Fibroblast of pulmonary artery (primary cell): ENCODE data around the gene IFT74.
A peak's percentile ranks its signal among the peaks of the same experiment; 100 is the strongest.

Source experiments
- DNase-seq: peaks from one replicate; pipeline ENCODE4 v3.0.0-alpha.2; 2010; ENCODE audit warnings: low read depth
- H3K4me3 ChIP-seq: replicated peaks from 2 replicates; pipeline ENCODE4 v1.5.1; 2011; ENCODE audit warnings: low read depth, mild to moderate bottlenecking, control low read depth, low read length, moderate library complexity
- TF ChIP-seq, protein P1 (sequence below): IDR thresholded peaks from 2 replicates; pipeline ENCODE4 v1.5.1; 2011; ENCODE audit warnings: mild to moderate bottlenecking, control low read depth, low read length, inconsistent platforms; ENCODE audit errors: missing control alignments

The IFT74 gene

DNA sequence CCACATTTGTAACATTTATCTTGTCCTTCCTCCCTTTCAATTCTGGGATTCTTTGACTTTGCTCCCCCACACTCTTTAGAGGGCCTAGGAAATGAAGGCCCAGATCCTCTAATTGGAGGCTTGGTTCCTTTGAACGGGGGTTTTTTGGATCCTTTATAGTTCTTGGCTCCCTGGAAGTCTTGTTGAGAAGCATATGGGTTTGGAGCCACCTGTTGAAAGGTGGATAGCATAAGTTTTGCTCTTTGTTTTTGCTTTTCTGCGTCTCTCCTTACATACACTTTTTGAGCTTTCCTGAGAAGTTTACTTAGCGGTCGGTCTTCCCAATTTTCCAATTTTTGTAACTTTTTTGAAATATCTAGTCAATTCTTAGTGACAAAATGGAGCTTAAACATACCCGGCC, 17.8 kb downstream of the IFT74 start:
- H3K4me3 ChIP-seq: no peak overlapping the region
- TF ChIP-seq, protein P1, sequence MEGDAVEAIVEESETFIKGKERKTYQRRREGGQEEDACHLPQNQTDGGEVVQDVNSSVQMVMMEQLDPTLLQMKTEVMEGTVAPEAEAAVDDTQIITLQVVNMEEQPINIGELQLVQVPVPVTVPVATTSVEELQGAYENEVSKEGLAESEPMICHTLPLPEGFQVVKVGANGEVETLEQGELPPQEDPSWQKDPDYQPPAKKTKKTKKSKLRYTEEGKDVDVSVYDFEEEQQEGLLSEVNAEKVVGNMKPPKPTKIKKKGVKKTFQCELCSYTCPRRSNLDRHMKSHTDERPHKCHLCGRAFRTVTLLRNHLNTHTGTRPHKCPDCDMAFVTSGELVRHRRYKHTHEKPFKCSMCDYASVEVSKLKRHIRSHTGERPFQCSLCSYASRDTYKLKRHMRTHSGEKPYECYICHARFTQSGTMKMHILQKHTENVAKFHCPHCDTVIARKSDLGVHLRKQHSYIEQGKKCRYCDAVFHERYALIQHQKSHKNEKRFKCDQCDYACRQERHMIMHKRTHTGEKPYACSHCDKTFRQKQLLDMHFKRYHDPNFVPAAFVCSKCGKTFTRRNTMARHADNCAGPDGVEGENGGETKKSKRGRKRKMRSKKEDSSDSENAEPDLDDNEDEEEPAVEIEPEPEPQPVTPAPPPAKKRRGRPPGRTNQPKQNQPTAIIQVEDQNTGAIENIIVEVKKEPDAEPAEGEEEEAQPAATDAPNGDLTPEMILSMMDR: no peak
- no peak for DNase-seq

DNA sequence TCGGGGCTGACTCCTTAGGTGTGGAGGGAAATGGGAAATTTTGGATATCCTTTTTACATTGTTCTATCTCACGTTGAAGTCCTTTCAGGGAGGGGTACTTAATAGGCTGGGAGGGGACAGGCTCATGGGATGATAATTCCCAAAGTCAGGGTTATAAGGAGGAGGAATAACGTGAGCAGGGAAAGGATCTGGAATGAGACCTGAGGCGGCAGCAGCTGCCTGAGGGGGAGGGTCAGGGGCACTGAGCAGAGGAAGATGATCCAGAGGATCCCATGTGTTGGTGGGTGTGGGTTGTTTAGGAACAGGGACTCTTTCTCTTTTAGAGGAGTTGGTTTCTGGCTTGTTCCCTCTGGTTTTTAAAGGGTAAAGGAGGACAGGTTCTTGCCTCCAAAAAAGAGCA, 18.7 kb downstream of the IFT74 start:
- H3K4me3 ChIP-seq: no peak overlapping the region
- TF ChIP-seq, protein P1: no peak
- DNase-seq: no peak

DNA sequence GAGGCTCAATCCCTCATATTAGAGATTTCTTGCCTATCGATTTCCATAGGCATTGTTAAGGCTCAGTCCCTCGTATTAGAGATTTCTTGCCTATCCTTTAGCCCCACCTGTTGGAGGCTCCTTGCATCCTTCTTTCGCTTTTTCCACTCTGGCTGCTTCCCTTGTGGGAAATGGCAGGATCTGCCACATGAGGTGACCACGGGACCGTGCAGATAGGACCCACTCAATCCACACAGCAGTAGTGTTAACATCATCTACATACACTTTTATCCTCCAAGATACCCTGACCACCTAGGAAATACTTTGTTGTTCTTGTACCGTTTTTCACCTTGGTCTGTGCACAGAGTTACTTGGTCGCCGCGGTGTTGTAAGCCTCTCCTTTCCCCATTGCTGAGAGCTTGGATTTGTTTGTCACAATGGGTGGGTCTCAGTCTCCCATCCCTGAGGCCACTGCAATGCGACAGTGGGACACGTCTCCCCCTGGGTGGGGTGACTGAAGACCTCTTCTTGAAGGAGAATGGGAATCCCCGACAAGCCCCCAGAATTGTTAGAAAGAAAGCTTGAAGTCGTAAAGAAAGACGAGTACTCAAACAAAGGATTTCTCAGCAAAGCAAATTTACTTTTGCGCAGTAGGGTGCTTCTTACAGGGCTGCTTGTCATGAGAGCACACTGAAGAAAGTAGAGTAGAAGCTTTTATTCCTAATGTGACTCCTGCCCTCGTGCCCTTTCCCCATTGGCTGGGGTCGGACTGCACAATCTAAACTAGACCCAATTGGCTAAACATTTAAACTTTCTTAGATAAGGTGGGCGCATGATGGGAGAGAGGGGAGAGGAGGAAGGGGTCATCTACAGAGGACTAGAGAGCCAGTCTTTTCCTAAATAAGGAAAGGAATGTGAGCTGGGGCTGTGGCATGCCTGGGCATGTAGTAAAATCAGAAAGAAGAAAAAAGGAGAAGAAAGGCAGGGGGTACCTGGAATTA, 19.8 kb downstream of the IFT74 start:
- DNase-seq: peak; percentile 48
- TF ChIP-seq, protein P1: peak; percentile 48
- H3K4me3 ChIP-seq: no peak overlapping the region

GRCh38 chr9:26983340-26983739, 27.1 kb downstream of the IFT74 start:
- TF ChIP-seq, protein P1: no peak
- no peak for DNase-seq
- H3K4me3 ChIP-seq: no peak overlapping the region

- TF ChIP-seq, protein P1: no peak
- no peak for DNase-seq
- no peak overlapping the region for H3K4me3 ChIP-seq
These were observed 39.6 kb downstream of the IFT74 start for GRCh38 chr9:26995810-26996209.

DNA sequence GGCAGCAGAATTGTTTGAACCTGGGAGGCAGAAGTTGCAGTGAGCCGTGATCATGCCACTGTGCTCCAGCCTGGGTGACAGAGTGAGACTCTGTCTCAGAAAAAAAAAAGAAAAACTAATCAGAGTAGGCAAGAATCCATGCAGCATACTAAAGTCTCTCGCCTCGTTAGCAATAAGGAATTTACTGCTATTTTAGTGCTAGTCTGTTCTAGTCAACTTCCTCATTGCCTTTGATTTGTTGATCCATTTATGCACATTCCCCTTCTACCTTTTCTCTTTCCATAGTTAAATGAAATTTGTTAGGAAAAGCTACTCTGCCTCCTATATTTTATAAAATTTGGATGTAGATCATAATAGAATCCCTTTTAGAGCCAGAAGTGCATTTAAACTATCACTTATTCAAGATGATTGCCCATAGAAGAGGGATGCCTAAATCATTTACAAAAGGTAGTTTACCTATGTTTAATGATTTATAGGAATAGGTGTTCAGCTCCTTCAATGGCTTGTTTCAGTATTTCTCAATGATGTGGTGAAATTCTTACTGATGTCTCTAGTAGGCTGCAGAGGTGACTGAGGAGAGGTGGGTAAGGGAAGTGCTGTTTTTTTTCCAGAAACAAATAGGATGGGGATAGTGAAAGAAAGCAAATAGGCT, 47.3 kb downstream of the IFT74 start:
- H3K4me3 ChIP-seq: no peak overlapping the region
- no peak for DNase-seq
- TF ChIP-seq, protein P1: no peak
